ENCODE data around the gene TMEM234.

The TMEM234 gene

DNA sequence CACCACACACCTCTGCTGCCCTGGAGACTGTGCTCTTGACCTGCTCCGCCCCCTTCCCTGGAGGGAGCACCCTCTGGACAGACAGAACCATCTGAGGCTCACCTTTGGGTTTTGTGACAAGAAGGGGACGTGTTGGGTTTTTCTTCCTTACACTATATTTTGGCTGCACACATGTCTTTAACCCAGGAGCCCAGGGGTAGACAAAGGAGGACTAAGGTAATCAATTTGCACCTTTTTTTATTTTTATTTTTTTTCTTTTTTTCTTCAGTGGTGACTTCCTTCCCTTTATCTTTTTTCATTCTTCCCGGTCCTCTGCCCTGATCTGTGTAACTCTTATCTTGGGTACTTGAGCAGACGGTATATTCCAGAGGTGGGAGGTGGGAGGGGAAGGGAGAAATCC lies 51.2 kb downstream of the TMEM234 start:
- DNase-seq: no peak

All from activated CD8-positive, alpha-beta memory T cell treated with anti-CD3 and anti-CD28 coated beads, Interleukin-2, amount 50 U/mL, for 48 hours (primary cell).